Activated T-cell treated with anti-CD3 and anti-CD28 coated beads, Interleukin-2, amount 50 U/mL, for 48 hours (primary cell): ENCODE data around the gene ASAP2.
"Not testable (repeated sequence)": the region's sequence is repeated elsewhere in the genome, so short reads cannot be mapped to it uniquely, and the experiment has no call there.

Experiments
- DNase-seq, 2 experiments: peaks; one replicate each; pipeline ENCODE4 v3.0.0-alpha.2; 2020

The ASAP2 gene

DNA sequence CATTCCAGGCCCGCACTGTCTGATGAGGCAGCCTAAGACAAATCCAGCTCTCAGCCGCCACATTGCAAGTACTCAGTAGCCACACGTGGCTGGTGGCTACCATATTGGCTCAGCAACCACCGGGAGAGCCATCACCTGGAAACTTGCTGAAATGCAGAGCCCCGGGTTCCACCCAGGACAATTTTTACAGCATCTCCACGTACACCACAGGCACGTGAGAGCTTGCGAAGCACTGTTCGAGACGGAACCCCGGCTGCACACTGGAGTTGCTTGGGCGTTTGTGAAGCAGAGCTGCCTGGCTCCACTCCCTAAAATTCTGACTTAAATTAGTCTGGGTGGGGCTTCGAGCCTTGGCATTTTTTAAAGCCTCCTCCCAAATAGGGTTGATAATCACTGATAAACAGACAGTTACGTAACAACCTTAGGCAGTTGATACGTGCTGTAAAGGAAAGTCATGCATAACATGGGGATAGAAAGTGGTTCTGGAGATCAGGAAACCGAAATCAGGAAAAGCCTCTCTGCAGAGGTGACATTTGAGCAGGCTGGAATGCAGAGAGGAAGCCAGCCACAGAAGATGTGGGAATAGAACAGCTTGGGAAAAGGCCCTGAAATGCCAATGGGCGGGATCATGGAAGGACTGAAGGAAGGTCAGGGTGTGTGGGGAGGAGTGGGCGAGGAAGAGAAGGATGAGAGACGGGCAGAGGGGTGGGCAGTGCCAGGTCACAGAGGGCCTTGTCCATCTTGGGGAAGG, 6.2 kb downstream of the ASAP2 start:
- no peak for DNase-seq

DNA sequence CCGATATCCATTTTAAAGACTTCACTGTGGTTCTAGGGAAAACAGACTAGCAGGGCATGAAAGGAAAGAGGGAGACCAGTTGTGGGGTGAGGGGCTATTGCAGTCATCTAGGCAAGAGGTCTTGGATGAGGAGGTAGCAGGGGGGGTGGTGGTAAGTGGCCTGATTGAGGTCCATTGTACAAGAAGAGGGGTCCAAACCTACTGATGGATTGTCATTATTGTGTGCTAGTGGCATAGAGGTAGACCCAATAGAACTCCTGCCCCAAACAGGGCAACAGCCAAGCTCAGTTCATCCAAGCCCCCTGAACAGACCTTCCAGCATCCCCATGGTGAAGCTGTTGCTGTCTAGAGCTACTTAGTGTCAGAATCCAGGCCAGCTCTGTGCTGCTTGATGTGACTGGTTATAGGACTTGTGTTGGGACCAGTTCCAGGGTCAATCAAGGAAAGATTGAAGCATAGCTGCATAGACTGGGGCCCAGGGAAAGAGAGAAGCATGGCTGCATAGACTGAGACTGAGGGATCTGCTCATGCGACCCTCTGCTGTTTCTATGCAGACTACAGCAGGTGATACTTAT, 7.0 kb downstream of the ASAP2 start:
- DNase-seq, result no peak

DNA sequence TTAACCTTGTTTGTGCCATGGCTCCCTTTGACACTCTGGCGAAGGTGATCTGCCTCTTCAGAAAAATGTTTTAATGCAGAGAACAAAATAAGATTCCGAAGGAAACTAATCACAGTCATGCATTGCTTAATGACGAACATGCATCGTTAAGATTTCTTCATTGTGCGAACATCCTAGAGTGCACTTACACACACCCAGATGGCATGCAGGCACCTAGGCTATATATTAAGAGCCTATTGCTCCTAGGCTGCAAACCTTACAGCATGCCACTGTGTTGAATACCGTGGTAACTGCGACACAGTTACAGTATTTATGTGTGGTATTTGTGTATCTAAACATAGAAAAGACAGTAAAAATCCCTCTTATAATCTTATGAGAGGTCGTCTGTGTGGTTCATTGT, 8.3 kb downstream of the ASAP2 start:
- no peak for DNase-seq

DNA sequence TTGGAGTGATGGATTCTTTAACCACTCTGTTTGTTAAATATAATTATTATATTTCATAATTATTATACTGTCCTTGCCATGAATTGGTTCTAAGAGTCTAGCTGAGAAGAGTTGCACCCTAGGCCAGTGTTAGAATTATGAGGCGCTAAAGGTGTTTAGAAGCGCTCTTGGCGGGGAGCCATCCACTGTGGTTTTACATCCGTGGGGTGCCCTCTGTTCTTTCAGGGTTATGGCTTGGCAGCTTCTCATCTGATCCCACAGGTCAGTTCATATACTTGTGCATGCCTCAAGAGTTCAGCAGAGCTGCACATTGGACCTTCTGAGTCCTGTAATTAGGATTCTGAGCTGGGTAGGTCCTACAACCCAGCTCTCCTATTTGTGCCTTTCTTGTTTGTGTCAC, 9.1 kb downstream of the ASAP2 start:
- DNase-seq, result no peak

DNA sequence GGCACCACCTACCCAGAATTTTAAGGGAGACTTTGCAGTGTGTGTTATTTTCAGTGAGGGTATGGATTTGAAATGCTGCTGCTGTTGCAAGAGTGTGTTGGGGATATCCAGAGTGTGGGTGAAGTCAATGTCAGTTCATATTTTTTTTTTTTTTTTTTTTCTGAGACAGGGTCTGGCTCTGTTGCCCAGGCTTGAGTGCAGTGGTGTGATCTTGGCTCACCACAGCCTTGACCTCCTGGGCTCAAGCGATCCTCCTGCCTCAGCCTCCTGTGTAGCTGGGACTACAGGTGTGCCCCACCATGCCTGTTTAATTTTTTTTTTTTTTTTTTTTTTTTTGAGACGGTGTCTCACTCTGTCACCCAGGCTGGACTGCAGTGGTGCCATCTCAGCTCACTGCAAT, 9.5 kb downstream of the ASAP2 start:
- not testable (repeated sequence) for DNase-seq

DNA sequence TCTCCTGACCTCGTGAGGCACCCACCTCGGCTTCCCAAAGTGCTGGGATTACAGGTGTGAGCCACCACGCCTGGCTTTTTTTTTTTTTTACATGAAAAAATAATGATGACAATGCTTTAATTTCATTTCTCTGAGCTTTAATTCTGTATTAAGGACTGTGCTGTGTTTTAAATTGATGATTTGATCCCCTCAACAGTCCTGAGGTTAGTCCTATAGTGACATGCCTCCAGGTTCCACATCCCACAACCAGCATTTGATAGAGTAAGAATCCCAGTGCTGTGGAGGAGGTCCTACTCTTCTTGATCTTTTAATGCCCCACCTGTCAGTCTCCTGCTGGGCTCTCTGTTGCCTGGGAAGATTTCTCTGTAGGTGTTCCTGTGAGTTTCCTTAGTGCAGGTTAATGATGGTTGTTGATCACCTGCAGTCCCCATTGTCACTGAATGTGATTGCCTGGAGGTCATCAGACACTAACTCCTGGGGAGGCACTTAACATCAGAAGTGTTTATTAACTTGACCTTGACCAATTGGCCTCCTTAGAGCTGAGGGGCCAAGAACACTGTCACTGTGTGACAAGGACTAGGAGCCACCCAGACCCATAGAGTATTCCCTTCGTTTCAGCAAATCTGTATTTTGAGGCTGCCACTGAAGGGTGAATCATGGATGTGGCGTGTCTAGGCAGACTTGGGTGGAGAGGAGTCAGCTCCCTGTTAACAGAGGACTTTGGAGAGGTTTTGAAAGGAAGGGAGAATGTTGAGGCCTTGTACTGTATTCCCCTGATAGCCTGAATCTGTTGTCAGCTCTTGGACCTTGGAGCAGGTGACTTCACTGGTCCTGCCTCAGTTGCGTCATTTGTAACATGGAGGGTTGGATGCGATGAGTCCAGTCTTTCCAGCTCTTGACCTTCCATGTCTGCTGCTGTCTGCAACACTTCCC, 11.5 kb downstream of the ASAP2 start:
- no peak for DNase-seq

DNA sequence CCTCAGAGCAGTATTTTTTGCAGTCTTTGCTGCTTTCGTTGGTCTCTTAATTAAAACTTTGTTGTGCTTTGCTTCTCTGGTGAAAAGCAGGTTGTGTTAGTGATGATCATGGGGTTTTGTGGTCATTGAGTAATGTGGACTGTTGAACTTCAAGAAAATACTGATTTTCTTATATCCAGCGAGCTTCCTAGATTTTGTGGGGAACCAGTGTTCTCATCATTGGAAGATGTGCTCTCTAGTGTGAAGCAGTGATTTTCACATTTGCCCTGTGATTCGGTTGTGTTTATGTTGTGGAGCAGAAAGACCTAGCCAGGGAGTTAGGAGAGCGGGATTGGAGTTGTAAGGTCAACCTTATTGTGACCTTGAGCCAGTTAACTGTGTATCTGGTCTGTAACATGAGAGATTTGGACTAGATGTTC, 12.4 kb downstream of the ASAP2 start:
- DNase-seq, result no peak

DNA sequence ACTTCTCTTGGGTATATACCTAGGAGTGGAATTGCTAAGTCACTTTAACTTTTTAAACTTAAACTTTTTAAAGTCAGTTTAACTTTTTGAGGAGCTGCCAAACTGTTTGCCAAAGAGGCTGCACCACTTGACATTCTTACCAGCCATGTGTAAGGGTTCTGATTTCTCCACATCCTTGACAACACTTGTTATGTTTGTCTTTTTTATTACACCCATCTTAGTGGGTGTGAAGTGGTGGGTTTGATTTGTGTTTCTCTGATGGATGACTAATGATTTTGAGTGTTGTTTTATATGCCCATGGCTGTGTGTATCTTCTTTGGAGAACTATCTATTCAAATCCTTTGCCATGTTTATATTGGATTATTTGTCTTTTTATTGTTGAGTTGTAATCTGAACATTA, 13.6 kb downstream of the ASAP2 start:
- DNase-seq, result no peak

DNA sequence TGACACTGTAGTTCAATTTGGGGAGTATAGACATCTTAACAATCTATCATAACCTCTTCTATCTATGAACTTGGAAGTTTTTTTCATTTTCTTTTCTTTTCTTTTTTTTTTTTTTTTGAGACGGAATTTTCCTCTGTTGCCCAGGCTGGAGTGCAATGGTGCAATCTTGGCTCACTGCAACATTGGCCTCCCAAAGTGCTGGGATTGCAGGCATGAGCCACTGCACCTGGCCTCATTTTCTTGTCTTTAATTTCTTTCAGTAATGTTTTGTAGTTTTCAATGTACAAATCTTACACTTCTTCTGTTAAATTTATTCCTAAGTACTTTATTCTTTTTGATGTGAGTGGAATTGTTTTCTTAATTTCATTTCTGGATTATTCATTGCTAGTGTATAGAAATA, 14.6 kb downstream of the ASAP2 start:
- DNase-seq, result no peak

DNA sequence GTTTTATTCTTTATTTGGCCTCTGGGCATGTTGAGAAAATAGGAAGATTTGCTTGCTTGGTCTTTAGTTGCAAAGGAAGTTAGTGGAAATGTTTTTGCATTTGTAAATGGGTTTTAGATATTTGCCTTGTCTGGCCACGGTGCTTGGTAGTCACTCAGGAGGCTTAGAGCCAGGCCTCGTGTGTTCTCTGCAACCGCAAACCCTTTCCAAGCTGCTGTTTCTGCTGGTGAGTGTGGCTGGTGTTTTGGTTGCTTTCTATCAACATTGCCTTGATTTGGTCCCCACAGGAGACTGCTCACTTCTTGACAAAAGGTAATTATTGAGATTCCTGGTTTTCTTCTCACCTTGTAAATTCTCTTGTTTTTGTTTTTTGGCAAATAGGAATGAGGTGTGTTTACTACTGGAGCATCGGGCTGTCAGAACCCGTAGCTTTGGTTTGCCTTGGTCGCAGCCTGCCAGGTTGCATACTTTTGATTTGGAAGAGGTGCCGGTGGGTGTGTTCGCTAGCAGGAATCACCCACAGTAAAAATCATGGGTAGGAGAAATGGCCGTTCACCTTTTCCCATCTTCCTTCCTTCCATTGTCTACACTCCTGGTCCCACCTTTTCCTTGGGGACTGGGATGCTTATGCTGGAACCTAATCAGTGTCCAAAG, 15.8 kb downstream of the ASAP2 start:
- DNase-seq, result no peak

DNA sequence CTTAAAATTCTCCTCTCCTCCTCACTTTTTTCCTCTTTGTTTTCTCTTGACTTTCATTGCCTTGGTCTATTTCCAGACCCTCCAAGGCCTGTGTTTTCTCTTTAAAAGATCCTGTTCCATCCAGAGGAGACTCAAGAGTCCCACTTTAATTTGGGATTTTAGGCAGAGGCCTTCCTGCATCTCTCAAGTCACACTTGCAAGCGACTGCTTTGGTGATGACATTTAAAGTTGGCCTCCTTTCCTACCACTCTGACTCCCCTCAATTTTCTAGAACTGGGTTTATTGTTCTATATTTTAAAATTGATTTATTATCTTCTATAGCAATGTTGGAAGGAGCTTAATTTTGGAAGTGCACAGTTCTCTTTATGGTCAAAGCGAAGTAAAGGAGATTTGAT, 16.3 kb downstream of the ASAP2 start:
- DNase-seq, result no peak

DNA sequence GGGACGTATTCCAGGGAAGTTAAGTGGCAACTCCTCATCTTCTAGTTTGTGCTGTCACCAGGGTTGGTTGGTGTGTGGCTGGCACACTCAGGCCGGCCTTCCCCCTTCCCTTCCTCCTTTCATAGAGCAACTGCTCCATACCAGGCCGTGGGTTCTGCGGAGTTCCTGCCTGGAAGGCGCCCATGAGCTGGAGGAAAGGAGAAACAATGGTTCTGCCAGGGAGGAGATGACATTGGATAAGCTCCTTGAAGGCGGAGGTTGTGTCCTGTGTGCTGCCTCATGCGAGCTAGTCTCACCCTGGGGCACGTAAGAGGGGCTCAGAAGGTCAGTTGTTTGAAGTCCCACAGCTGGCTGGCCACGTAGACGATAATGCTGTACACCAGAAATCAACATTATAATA, 19.2 kb downstream of the ASAP2 start:
- DNase-seq, result no peak

DNA sequence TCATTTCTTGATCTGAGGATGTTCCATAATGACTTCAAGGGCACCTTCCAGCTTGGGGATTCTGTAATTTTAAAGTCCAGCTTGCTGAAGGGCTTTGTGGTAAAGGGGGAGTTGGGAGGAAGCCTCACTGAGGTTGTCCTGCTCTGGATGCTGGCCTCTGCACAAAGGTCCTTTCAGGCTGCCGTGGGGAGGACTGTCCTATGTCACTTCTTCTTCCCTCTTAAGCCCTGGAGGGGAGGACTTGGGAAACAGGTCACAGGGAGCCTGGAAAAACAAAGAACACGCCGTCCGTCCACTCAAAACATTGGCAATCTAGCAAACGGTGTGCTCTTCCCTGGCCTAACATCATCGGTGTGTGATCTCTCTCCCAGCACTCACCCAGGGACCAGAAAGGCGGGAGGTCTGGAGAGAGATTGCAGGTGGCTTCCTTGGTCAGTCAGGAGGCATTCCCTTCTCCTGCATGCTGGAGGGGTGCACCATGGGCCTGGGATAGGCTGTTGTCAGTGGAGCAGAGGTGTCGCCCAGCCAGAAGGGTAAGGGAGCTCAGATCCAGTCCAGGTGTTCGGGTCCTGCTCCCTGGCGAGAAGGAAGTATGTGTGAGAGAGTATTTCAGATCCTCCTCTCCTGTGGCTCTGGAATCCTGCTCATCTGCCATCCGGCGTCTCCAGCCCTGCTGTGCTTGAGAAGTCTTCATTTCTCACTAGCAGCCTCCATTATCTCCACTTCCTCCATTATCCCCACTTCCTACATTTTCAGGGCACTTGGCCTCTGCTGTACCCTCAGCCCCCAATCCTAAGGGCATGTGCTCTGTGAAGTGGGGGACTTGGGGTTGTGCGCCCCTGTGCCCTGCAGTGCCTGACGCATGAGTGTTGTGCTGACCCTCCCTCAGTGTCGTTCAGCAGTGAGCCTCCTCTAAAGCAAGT, 20.1 kb downstream of the ASAP2 start:
- no peak for DNase-seq

DNA sequence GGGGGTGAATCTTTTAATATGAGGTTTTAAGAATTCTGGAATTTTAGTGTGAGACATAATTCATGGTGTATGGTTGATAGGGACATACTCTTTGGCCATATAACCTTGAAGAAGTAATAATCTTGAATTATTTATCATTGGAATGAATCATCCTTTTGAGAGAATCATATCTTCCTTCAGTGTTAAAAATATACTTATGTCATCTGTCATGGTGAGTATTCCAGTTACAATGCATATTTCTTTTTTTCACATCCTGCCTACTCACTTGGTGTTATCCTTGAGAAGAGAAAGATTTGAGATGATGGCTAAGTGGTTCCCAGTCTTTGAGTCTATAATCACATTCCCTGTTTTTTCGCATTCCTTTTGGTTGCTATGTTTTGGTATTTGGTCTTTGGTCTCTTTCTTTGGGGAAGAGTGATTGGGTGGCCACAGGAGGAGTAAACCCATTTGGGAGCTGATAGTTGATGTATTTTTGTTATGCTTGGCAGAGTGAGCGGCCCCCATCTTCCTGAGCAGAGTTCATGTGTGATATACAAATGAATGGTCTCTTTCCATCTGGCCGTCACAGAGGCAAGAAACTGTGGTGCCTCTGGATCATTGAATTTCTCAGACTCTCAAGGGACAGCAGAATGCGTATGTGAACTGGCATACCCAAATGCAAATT, 21.6 kb downstream of the ASAP2 start:
- no peak for DNase-seq

DNA sequence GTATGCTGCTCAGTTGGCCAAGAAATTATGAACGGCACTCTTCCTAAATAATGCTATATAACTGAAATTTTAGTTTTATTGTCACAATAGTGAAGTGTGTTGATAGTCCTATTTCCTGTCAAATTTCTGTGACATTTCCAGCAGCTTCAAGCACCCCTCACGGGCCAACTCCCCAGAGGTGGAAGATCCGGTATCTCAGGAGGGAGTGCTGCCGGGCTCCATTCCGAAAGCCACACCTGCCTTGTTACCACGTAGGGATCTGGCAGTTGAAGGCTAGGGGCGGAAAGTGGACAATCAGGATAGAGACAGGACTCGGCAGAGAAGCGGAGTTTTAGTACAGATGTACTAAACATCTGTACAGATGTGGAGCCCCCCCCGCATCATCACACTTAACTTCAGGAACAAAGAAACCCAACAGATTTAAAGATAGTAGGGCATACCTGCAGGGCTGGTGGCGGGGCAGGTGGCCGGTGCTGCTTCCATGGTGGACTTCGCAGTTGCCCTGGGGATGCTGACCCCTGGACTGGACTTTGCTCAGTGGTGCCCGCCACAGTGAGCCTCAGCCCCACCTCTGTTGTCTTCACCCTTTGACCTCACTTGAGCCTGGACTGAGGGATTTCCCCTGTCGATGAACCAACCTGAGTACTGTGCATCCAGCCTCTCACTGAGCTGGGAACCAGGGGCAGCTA, 22.3 kb downstream of the ASAP2 start:
- no peak for DNase-seq

DNA sequence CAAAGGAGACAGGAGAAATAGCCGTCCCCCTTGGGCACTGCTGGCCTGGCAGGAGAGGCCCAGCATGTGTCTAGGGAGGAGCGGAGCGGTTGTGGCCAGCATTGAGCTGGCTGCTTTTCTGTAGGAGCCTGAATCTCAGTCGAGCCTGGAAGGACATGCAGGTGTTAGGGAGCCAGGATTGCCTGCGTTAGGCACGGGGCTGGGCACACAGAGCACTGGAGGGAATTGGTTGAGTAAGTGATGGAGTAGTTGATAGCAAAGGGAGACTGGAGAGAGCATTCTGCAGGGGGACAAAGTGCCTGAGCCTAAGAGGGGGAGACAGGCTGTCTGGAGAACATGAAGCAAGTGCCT, 22.8 kb downstream of the ASAP2 start:
- no peak for DNase-seq

DNA sequence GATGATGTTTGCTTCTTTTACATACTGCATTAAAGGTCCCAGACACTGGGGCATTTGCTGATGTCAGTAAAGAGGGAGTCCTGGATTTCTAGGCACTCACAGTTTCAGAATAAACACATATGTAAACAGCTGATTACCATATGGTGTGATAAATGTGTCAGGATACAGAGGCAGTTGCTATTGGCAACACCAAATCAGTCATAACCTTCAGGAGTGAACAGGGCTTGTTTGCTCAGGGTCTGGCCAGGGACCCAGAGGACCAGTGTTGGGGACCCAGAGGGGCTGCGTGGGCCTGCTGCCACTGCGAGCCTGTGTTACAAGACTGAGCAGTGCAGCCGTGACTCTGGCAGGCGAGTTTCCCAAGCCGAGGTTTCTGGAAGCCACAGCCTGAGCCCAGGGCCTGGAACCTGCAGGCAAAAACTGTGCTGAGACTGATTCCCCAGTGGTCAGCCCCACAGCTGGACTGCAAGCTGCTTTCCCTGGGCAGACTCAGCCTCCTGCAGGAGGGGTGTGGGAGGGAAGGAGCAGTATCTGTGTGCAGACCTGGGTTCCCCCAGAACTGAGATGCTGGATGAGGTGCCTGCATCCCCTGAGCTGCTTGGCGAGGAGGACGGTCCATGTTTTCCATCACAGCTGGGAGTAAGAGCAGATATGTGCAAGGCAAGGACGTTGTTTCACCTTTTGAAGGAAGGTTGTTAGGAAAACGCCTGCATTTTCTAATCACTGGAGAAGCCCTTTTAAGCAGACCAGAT, 23.6 kb downstream of the ASAP2 start:
- DNase-seq, result no peak

DNA sequence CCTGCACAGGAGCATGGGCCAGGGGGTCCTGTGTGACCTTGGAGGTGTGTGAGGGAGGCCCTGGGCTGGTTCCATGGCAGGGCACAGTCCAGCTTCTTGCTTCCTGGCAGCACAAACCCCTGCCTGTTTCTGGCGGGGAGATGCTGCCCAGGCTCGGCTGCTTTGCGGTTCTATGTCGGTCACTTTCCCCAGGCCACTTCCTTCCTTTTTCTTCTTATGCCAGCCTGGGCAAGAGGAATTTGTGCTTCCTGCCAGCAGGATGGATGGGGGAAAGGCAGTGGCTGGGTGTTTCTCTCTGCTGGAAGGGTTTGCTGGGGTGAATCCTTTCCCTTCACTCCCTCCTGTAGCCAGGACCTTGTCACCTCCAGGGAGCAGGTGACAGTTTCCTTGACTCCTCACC, 24.3 kb downstream of the ASAP2 start:
- DNase-seq, result no peak

DNA sequence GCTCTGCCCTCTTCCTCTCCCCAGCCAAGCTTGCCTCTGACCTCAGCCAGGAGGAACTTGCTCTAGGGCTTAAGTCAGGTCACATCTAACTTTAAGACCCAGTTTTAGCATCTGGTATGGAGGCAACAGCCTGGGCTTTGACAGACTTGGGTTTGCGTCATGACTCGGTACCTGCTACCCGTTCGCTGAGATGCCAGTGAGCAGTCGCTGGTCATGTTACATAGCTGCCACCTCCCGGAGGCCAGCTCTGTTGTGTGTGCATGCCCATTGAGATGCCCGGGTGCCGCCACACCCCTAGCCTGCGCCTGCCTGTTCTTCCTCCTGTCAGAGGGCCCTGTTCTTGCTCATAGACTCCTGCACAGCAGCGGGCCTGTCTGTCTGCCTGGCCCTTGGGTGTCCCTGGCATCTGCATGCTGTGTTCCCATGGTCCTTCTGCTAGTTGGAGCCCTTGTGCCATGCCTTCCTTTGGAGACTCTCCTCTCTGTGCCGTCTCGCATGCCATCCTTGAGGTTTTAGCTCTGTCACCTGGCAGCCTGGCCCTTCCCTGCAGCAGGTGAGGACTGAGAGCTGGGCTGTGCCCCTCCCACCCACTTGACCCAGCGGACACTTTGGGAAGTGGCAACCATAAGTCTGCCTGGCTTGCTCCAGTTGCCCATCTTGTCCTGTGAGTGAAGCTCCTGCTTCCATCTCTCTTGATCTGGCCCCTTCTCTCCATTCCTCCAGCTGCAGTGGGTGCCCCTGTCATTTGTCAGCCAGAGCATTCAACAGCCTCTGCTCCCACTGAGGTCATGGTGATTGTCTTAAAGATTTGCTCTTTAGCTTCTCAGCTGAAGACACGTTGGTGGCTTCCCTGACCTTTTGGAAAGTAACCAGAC, 24.9 kb downstream of the ASAP2 start:
- DNase-seq, result no peak

DNA sequence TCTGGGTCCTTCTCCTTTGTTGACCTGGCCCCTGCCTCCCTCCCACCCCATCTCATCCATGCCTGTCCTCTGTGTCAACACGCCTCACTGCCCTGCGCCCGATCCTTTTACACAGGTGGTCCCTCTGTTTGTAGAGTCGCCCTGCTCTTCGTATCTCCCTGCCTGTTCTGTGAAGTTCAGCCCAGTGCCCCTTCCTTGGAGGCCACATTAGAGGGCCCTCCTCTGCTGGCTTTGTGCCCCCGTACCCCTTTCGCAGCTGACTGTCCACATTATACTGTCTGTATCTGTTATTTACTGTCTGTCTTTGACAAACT, 25.5 kb downstream of the ASAP2 start:
- no peak for DNase-seq
